Loucy (cell line): ENCODE results near the gene DAP.
"Not testable (repeated sequence)": the region's sequence is repeated elsewhere in the genome, so short reads cannot be mapped to it uniquely, and the experiment has no call there.

ENCODE experiments used
- EZH2phosphoT487 ChIP-seq: fragments of 200-600 bp; IDR thresholded peaks from 2 replicates; pipeline ENCODE4 v1.6.1; 2018; ENCODE audit warnings: antibody characterized with exemption, mild to moderate bottlenecking, moderate library complexity, borderline replicate concordance
- TF ChIP-seq, protein P1 (sequence below): fragments of 200-600 bp; sonication (generic); conservative IDR thresholded peaks from 2 replicates; pipeline ENCODE4 v1.5.1; 2014; ENCODE audit warnings: mild to moderate bottlenecking, antibody characterized with exemption, low read length

GRCh38 chr5:10720766-10721165 lies 40.3 kb downstream of the DAP start:
- TF ChIP-seq, protein P1, sequence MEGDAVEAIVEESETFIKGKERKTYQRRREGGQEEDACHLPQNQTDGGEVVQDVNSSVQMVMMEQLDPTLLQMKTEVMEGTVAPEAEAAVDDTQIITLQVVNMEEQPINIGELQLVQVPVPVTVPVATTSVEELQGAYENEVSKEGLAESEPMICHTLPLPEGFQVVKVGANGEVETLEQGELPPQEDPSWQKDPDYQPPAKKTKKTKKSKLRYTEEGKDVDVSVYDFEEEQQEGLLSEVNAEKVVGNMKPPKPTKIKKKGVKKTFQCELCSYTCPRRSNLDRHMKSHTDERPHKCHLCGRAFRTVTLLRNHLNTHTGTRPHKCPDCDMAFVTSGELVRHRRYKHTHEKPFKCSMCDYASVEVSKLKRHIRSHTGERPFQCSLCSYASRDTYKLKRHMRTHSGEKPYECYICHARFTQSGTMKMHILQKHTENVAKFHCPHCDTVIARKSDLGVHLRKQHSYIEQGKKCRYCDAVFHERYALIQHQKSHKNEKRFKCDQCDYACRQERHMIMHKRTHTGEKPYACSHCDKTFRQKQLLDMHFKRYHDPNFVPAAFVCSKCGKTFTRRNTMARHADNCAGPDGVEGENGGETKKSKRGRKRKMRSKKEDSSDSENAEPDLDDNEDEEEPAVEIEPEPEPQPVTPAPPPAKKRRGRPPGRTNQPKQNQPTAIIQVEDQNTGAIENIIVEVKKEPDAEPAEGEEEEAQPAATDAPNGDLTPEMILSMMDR, result not testable (repeated sequence)
- TF ChIP-seq EZH2phosphoT487, result not testable (repeated sequence)
